ENCODE data around the gene CAMKMT.

- no peak for TF ChIP-seq CTCF (conservative IDR thresholded peaks at IDR 0.05; ENCODE audit: low read depth, low read length)
- TF ChIP-seq EZH2 (IDR thresholded peaks at IDR 0.05; ENCODE audit: borderline replicate concordance, low read depth, low read length, poor library complexity, severe bottlenecking): no peak
Measured at GRCh38 chr2:44362207-44363015, 664 bp downstream of the CAMKMT start.
